Peyer's patch (tissue), 4 donors: ENCODE results near the gene ACOX3.

Source experiments
- CTCF ChIP-seq, 6 experiments: fragments of 450-650 bp in 4 of 6; fragments of 200-600 bp in 2 of 6; sonication (generic) in 1 of 6; IDR thresholded peaks; one replicate each; pipeline ENCODE4 v1.5.1; 2017 to 2019; ENCODE audit warnings: antibody characterized with exemption in 6 of 6, mild to moderate bottlenecking in 3 of 6, moderate library complexity in 1 of 6
- POLR2A ChIP-seq, 2 donors: fragments of 450-650 bp; IDR thresholded peaks; one replicate each; pipeline ENCODE4 v1.5.1; 2017; ENCODE audit warnings: antibody characterized with exemption in 2 of 2, mild to moderate bottlenecking in 2 of 2, moderate library complexity in 2 of 2

- TF ChIP-seq CTCF (IDR thresholded peaks at IDR 0.05) (no peak), POLR2A (IDR thresholded peaks at IDR 0.05) (no peak)
Measured at GRCh38 chr4:8457646-8458252, 17.2 kb upstream of the ACOX3 start.
